ENCODE results near the gene TANK.

The TANK gene

DNA sequence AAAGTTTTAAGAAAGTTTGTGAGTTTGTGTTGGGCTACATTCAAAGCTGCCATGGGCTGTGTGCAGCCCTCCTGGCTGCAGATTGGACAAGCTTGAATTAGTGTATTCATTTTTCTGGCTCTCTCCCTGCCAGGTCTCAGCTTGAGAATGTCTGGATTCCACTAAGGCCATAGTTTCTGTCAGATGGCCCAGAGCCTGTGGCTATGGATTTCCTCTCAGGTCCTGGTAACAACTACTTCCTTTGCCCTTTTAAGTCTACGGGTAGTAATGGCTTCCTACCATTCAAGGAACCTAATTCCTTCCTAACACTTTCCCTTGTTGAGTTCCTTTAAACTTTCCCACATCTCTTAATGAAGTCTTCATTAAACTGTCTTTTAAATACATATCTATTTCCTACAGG is 123.7 kb downstream of the TANK start:
- no peaks in the 10 kb centered on the region for H3K36me3 ChIP-seq (ENCODE audit: control insufficient read depth, low read length)
- H3K4me1 ChIP-seq (ENCODE audit: control insufficient read depth, low read length), result peaks cover 6% of the 10 kb centered on the region; the same call in 1 of the 2 replicates
- H3K9me3 ChIP-seq (ENCODE audit: control insufficient read depth, insufficient read depth, low read length), result no peaks in the 10 kb centered on the region
- TF ChIP-seq, protein P1, sequence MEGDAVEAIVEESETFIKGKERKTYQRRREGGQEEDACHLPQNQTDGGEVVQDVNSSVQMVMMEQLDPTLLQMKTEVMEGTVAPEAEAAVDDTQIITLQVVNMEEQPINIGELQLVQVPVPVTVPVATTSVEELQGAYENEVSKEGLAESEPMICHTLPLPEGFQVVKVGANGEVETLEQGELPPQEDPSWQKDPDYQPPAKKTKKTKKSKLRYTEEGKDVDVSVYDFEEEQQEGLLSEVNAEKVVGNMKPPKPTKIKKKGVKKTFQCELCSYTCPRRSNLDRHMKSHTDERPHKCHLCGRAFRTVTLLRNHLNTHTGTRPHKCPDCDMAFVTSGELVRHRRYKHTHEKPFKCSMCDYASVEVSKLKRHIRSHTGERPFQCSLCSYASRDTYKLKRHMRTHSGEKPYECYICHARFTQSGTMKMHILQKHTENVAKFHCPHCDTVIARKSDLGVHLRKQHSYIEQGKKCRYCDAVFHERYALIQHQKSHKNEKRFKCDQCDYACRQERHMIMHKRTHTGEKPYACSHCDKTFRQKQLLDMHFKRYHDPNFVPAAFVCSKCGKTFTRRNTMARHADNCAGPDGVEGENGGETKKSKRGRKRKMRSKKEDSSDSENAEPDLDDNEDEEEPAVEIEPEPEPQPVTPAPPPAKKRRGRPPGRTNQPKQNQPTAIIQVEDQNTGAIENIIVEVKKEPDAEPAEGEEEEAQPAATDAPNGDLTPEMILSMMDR (IDR thresholded peaks at IDR 0.05; ENCODE audit: low read depth, low read length, poor library complexity, severe bottlenecking), result no peak
- TF ChIP-seq EZH2phosphoT487 (IDR thresholded peaks at IDR 0.05; ENCODE audit: borderline replicate concordance, low read length), result no peak
- no peaks in the 10 kb centered on the region for H3K9me2 ChIP-seq (replicated peaks; ENCODE audit: control insufficient read depth, low read length)
- H3K79me2 ChIP-seq (ENCODE audit: control insufficient read depth, low read length), result no peaks in the 10 kb centered on the region
- H3F3A ChIP-seq (ENCODE audit: control insufficient read depth, insufficient read depth), result no peaks in the 10 kb centered on the region
- no peak overlapping the region for H3K4me2 ChIP-seq (ENCODE audit: low read length)
- H4K20me1 ChIP-seq (ENCODE audit: control insufficient read depth, insufficient read depth, low read depth, low read length), result no peaks in the 10 kb centered on the region
- H3K4me3 ChIP-seq (ENCODE audit: low read length), result no peak overlapping the region
- H3K27me3 ChIP-seq (ENCODE audit: control insufficient read depth, low read length), result no peaks in the 10 kb centered on the region
- no peak overlapping the region for H3K27ac ChIP-seq (ENCODE audit: low read depth, low read length)

Measured in DOHH2 (cell line).